Loucy (cell line): ENCODE measurements around the gene ACBD5.
"Not testable (repeated sequence)": the region's sequence is repeated elsewhere in the genome, so short reads cannot be mapped to it uniquely, and the experiment has no call there.

Experiments
- H2AFZ ChIP-seq: fragments of 200-600 bp; sonication (generic); 2 replicates; pipeline ENCODE4 v1.6.0; 2016; ENCODE audit warnings: antibody characterized with exemption, mild to moderate bottlenecking, low read length, moderate library complexity
- H3F3A ChIP-seq: fragments of 200-600 bp; 2 replicates; pipeline ENCODE4 v1.6.0; 2016; ENCODE audit warnings: antibody characterized with exemption, low read depth, mild to moderate bottlenecking
- H3K27me3 ChIP-seq: fragments of 200-600 bp; sonication (generic); 2 replicates; pipeline ENCODE4 v1.6.1; 2014; ENCODE audit warnings: low read length, mild to moderate bottlenecking; ENCODE audit not compliant: insufficient read depth, poor library complexity, severe bottlenecking
- H3K36me3 ChIP-seq: fragments of 200-600 bp; sonication (generic); 2 replicates; pipeline ENCODE4 v1.6.1; 2016; ENCODE audit warnings: low read length; ENCODE audit not compliant: insufficient read depth
- H3K4me1 ChIP-seq: fragments of 200-600 bp; sonication (generic); 2 replicates; pipeline ENCODE4 v1.5.1; 2014; ENCODE audit warnings: low read length, mild to moderate bottlenecking; ENCODE audit not compliant: insufficient read depth, poor library complexity, severe bottlenecking
- H3K4me2 ChIP-seq: fragments of 200-600 bp; sonication (generic); 2 replicates; pipeline ENCODE4 v1.6.0; 2014; ENCODE audit warnings: antibody characterized with exemption, low read length, low read depth, mild to moderate bottlenecking; ENCODE audit not compliant: poor library complexity, severe bottlenecking
- H3K4me3 ChIP-seq: fragments of 200-600 bp; sonication (generic); 2 replicates; pipeline ENCODE4 v1.5.1; 2014; ENCODE audit warnings: low read length, mild to moderate bottlenecking, mixed read lengths; ENCODE audit not compliant: poor library complexity, severe bottlenecking
- H3K79me2 ChIP-seq: fragments of 200-600 bp; sonication (generic); 2 replicates; pipeline ENCODE4 v1.6.1; 2014; ENCODE audit warnings: low read length; ENCODE audit not compliant: insufficient read depth
- H3K9ac ChIP-seq: fragments of 200-600 bp; sonication (generic); 2 replicates; pipeline ENCODE4 v1.6.0; 2014; ENCODE audit warnings: mild to moderate bottlenecking, low read depth, low read length, moderate library complexity; ENCODE audit not compliant: poor library complexity, severe bottlenecking
- H3K9me2 ChIP-seq: fragments of 200-600 bp; sonication (generic); replicated peaks from 2 replicates; pipeline ENCODE4 v1.6.1; 2016; ENCODE audit warnings: low read depth, low read length, mixed read lengths
- H3K9me3 ChIP-seq: fragments of 200-600 bp; sonication (generic); 2 replicates; pipeline ENCODE4 v1.6.1; 2014; ENCODE audit warnings: mild to moderate bottlenecking, antibody characterized with exemption, low read length, low read depth; ENCODE audit not compliant: insufficient read depth
- H4K20me1 ChIP-seq: fragments of 200-600 bp; sonication (generic); 2 replicates; pipeline ENCODE4 v1.6.0; 2014; ENCODE audit warnings: antibody characterized with exemption, low read length, mild to moderate bottlenecking; ENCODE audit not compliant: insufficient read depth, poor library complexity, severe bottlenecking
- CTCF ChIP-seq: fragments of 200-600 bp; sonication (generic); conservative IDR thresholded peaks from 2 replicates; pipeline ENCODE4 v1.5.1; 2014; ENCODE audit warnings: mild to moderate bottlenecking, antibody characterized with exemption, low read length
- EZH2phosphoT487 ChIP-seq: fragments of 200-600 bp; IDR thresholded peaks from 2 replicates; pipeline ENCODE4 v1.6.1; 2018; ENCODE audit warnings: antibody characterized with exemption, mild to moderate bottlenecking, moderate library complexity, borderline replicate concordance

Gene ACBD5

GRCh38 chr10:27242473-27242950 is 1.9 kb upstream of the ACBD5 start:
- no peaks in the 10 kb centered on the region for H3K9me3 ChIP-seq
- H3K4me2 ChIP-seq = peak overlapping the region; percentile 86
- peaks cover 11% of the 10 kb centered on the region for H3K4me1 ChIP-seq
- peak overlapping the region; percentile 98 for H3K9ac ChIP-seq
- no peak for TF ChIP-seq EZH2phosphoT487
- TF ChIP-seq CTCF = peak; percentile 8; the same call in 1 of the 2 replicates
- H3K4me3 ChIP-seq = peak overlapping the region; percentile 90
- no peaks in the 10 kb centered on the region for H4K20me1 ChIP-seq
- H3F3A ChIP-seq = peaks cover 6% of the 10 kb centered on the region
- H3K79me2 ChIP-seq = peaks cover 24% of the 10 kb centered on the region
- peak overlapping the region; percentile 54; the same call in 1 of the 2 replicates for H2AFZ ChIP-seq
- no peaks in the 10 kb centered on the region for H3K27me3 ChIP-seq
- H3K36me3 ChIP-seq = no peaks in the 10 kb centered on the region
- no peaks in the 10 kb centered on the region for H3K9me2 ChIP-seq

DNA sequence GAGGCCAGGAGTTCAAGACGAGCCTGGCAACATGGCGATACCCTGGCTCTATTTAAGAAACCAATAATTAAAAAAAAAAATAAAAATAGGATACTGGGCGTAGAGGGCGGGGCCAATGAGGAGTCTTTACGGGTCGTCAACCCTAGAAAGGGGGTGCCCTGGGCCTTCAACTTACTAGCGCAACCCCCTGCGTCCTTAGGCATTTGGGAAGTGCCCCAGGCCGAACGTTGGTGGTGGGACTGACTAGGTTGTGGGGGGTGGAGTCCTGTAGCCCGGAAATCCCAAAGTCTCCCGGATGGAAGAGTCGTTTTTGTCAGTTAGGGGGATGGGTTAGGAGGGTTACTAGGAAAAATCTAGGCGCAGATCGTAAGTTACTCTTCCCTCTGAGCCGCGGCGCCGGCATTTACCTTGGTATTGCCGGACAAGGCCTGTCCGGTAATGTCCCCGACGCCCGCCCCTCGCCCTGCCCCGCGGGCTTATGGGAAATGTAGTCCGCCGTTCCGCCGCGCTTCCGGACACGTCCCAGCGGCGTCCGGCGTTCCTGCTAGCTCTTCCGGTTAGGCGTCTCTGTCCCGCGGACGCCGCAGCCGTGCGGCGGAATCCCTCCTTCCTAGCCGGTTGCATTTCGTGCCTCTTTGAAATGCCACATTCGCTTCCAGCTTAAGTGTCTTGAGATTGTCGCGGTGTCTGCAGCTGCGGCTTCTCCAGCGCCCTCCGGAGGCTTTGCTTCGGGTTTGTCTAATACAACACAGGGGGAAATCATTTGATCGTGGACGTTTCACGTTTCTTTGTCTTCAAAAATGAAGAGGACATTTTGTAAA is 1.3 kb upstream of the ACBD5 start:
- H3K9me2 ChIP-seq = no peaks in the 10 kb centered on the region
- peak overlapping the region; percentile 86 for H3K4me2 ChIP-seq
- H3F3A ChIP-seq = peaks cover 6% of the 10 kb centered on the region
- no peaks in the 10 kb centered on the region for H3K36me3 ChIP-seq
- H3K4me3 ChIP-seq = peak overlapping the region; percentile 90
- peaks cover 30% of the 10 kb centered on the region for H3K79me2 ChIP-seq
- peak overlapping the region; percentile 98 for H3K9ac ChIP-seq
- H3K9me3 ChIP-seq = no peaks in the 10 kb centered on the region
- no peaks in the 10 kb centered on the region for H3K27me3 ChIP-seq
- TF ChIP-seq EZH2phosphoT487 (no peak), CTCF (peak; percentile 65)
- H4K20me1 ChIP-seq = no peaks in the 10 kb centered on the region
- peak overlapping the region; percentile 92 for H2AFZ ChIP-seq
- peaks cover 16% of the 10 kb centered on the region for H3K4me1 ChIP-seq

DNA sequence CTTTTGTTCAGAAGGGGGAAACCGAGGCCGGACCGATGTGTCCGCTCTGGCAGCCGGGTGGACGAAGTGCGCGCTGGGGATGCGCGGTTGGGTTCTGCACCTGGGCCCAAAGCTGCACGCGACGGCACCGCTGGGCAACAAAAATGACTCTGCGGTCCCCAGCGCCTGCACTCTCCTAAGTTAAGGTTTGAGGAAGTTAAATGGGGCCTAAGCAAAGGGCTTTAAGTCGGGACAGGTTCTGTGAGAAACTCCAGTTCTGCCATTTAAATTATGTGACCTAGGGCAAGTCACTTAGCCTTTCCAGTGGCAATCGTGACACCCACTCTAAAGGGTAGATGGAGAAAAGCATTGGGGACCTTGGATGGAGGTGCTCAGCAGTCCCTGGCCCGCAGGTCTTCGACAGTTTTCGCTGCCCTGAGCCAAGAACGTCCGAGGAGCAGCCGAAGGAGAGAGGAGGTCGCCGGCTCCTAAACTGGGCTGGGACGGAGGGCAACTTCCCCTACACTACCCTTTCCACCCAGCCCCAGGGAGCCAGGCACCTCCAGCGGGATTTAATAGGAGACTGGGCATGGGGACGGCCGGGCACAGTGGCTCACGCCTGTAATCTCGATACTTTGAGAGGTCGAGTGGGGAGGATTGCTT is 534 bp upstream of the ACBD5 start:
- Histone ChIP-seq H3K9me3 (no peaks in the 10 kb centered on the region), H3K9me2 (no peaks in the 10 kb centered on the region), H3K36me3 (no peaks in the 10 kb centered on the region), H3K9ac (peak overlapping the region; percentile 98), H3F3A (peaks cover 6% of the 10 kb centered on the region), H2AFZ (peak overlapping the region; percentile 92), H3K4me3 (peak overlapping the region; percentile 90), H3K27me3 (no peaks in the 10 kb centered on the region), H3K4me2 (peak overlapping the region; percentile 86), H4K20me1 (no peaks in the 10 kb centered on the region), H3K79me2 (peaks cover 34% of the 10 kb centered on the region), H3K4me1 (peaks cover 16% of the 10 kb centered on the region)
- TF ChIP-seq CTCF (no peak), EZH2phosphoT487 (no peak)

- not testable (repeated sequence) for H4K20me1 ChIP-seq, H3F3A ChIP-seq, H3K27me3 ChIP-seq, H3K9ac ChIP-seq, H2AFZ ChIP-seq, H3K9me2 ChIP-seq, H3K4me1 ChIP-seq, H3K36me3 ChIP-seq, H3K9me3 ChIP-seq
- peaks cover 36% of the 10 kb centered on the region for H3K79me2 ChIP-seq
- H3K4me2 ChIP-seq = peak overlapping the region; percentile 56
- peak overlapping the region; percentile 23 for H3K4me3 ChIP-seq
These were observed 3.1 kb downstream of the ACBD5 start for GRCh38 chr10:27237531-27237930.

DNA sequence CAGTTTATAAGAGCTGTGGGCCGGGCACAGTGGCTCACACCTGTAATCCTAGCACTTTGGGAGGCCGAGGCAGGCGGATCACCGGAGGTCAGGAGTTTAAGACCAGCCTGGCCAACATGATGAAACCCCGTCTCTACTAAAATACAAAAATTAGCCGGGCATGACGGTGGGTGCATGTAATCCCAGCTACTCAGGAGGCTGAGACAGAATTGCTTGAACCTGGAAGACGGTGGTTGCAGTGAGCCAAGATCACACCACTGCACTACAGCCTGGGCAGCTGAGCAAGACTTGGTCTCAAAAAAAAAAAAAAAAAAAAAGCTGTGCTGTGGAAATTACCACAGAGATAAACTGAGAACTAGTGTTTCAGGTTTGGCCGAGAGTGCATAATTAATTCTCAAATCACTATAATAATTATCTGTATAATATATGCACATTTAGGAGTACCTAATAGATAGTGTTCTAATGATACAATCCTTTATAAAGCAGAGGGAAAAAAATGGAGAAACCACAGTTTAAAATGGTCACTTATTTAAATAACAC is 3.9 kb downstream of the ACBD5 start:
- not testable (repeated sequence) for H3K9me3 ChIP-seq
- peaks cover 36% of the 10 kb centered on the region for H3K79me2 ChIP-seq

More for the DNA sequence above, 3.9 kb downstream of the ACBD5 start:
- not testable (repeated sequence) for H3K9ac ChIP-seq, H3K27me3 ChIP-seq, H3K9me2 ChIP-seq, H4K20me1 ChIP-seq, H3K36me3 ChIP-seq, H3K4me1 ChIP-seq, H2AFZ ChIP-seq, H3F3A ChIP-seq
- peak overlapping the region; percentile 23 for H3K4me3 ChIP-seq
- H3K4me2 ChIP-seq = peak overlapping the region; percentile 56
